Bronchial epithelial cell (primary cell): ENCODE measurements around the gene RASSF5. TPM values are rescaled to one million over a fixed set of nuclear protein-coding genes. Genes with fewer than 3 reads are reported as not detected.

Experiments used
- DNase-seq: peaks from one replicate; pipeline ENCODE4 v3.0.0-alpha.2; 2010; ENCODE audit warnings: low read depth
- FAIRE-seq: peaks from 2 replicates; lab custom pipeline; 2011; peaks lifted over from hg19 to GRCh38; lab: Jason Lieb, UNC
- H3K27me3 ChIP-seq: 2 replicates; pipeline ENCODE4 v1.5.1; 2011; ENCODE audit warnings: low read length; ENCODE audit not compliant: control insufficient read depth, insufficient read depth
- H3K36me3 ChIP-seq: 2 replicates; pipeline ENCODE4 v1.5.1; 2011; ENCODE audit warnings: low read length; ENCODE audit not compliant: control insufficient read depth, insufficient read depth
- H3K4me3 ChIP-seq: 2 replicates; pipeline ENCODE4 v1.5.1; 2011; ENCODE audit warnings: mild to moderate bottlenecking, low read depth, low read length, control low read depth
- CTCF ChIP-seq: IDR thresholded peaks from 2 replicates; pipeline ENCODE4 v1.5.1; 2011; ENCODE audit warnings: mild to moderate bottlenecking, moderate library complexity, low read length, control low read depth, inconsistent platforms; ENCODE audit not compliant: insufficient read depth, severe bottlenecking
- total RNA-seq: library from RNA; depleted of rRNA; stranded (reverse); fragments of >200 nt; gene quantifications from 2 replicates; pipeline ENCODE4 v1.2.1, GENCODE V29; 2014

The RASSF5 gene
- total RNA-seq, 1 donor from 2014 or later: 3.4 TPM

GRCh38 chr1:206575165-206575893 lies 68.0 kb downstream of the RASSF5 start:
- FAIRE-seq (no peak), DNase-seq (peak; percentile 89)
- no peak for TF ChIP-seq CTCF
- Histone ChIP-seq H3K27me3 (no peaks in the 10 kb centered on the region), H3K4me3 (no peak overlapping the region), H3K36me3 (no peaks in the 10 kb centered on the region)

- Histone ChIP-seq H3K27me3 (no peaks in the 10 kb centered on the region), H3K4me3 (no peak overlapping the region), H3K36me3 (no peaks in the 10 kb centered on the region)
- no peak for FAIRE-seq
- no peak for TF ChIP-seq CTCF
- DNase-seq: no peak
These were observed 68.8 kb downstream of the RASSF5 start for GRCh38 chr1:206575894-206576737.

- H3K36me3 ChIP-seq: no peaks in the 10 kb centered on the region
- FAIRE-seq (no peak), DNase-seq (no peak)
- H3K4me3 ChIP-seq: no peak overlapping the region
- no peaks in the 10 kb centered on the region for H3K27me3 ChIP-seq
- TF ChIP-seq CTCF: no peak
These were observed 70.3 kb downstream of the RASSF5 start for GRCh38 chr1:206577626-206578025.

- FAIRE-seq (no peak), DNase-seq (peak; percentile 82)
- no peak for TF ChIP-seq CTCF
- H3K27me3 ChIP-seq: no peaks in the 10 kb centered on the region
- H3K36me3 ChIP-seq: no peaks in the 10 kb centered on the region
- no peak overlapping the region for H3K4me3 ChIP-seq
These were observed 71.0 kb downstream of the RASSF5 start for GRCh38 chr1:206578068-206578977.

GRCh38 chr1:206578978-206579374 lies 71.6 kb downstream of the RASSF5 start:
- FAIRE-seq (no peak), DNase-seq (no peak)
- Histone ChIP-seq H3K27me3 (no peaks in the 10 kb centered on the region), H3K4me3 (no peak overlapping the region), H3K36me3 (no peaks in the 10 kb centered on the region)
- TF ChIP-seq CTCF: no peak
